NOMO-1 treated with dmso at 0.1 percent for 144 hours (cell line): ENCODE measurements around the gene ZNF280C.
A peak's percentile ranks its signal among the peaks of the same experiment; 100 is the strongest.

ENCODE experiments used
- DNase-seq: peaks from one replicate; lab custom pipeline; 2025; ENCODE audit not compliant: unreplicated experiment; lab: John Stamatoyannopoulos, UW

ZNF280C gene

DNA sequence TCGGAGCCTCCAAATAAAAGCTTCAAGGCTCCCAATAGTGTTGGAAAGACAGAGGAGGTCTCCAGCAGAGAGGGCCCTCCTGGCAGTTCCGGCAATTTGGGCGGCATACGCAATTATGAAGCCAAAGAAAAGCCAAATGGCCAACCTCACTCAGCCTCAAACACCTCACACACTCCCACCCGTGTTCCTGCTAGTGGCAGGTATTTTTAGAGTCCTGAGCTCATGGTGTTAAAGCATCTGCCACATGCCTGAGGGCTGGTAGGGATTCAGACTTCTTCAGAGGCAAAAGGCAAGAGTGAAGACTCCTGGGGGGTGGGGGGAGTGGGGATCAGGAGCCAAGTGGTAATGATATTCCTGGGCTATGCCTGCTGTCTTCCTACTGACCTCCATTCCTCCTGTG is 89.5 kb downstream of the ZNF280C start:
- DNase-seq: no peak

DNA sequence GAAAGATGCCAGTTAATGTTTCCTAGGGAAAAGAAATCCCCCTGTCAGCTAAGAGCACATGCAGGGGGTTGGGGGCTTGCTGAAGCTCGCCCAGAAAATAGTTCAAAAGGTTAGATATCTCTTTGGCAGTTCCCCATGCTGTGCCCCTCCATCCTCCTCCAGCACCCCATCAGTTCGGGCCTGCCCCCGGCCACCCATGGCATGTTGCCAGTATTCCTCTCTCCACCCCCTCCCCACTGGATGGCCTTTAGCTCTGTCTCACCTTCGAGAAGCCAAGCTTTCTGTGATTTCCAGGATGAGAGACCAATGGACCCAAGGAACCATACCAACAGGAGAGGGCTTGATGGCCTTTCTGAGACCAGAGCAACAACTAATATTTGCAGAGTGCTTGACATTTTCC is 91.8 kb downstream of the ZNF280C start:
- no peak for DNase-seq

DNA sequence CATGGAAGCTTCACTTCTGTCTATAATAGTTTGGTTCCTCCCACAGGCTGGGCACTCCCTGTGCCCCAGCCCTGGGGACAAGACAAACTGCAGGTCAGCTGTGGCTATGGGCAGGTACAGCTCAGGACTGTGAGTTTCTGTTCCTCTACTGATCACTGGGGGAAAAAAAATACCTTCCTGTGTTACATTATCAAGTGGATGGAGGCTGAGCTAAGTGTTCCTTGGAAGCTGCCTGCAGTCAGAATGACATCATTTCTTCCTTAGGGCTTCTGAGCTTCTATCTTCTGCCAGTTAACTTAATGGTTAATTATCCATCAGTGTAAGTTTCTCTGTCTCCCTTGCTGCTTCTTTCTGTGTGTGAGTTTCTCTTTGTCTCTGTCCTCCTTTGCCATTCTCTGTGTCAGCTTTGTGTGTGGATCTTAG is 92.3 kb downstream of the ZNF280C start:
- peak; percentile 18 for DNase-seq

DNA sequence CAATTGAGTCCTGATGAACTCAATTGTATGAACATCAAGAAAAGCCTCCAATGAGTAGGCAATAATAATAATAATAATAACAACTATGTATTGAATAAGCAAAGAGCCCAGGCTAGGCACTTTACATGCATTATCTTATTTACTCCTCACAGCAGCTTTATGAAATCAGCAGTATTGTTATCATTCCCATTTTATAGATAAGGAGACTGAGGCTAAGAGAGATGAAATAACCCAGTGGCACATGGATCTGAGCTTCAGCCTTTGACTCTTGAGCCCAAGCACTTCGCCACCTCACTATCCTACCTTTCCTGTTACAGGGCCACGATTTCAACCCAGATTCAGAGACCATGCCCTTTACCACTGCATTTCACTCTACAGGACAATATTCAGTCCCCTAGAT is 93.8 kb downstream of the ZNF280C start:
- DNase-seq: no peak

DNA sequence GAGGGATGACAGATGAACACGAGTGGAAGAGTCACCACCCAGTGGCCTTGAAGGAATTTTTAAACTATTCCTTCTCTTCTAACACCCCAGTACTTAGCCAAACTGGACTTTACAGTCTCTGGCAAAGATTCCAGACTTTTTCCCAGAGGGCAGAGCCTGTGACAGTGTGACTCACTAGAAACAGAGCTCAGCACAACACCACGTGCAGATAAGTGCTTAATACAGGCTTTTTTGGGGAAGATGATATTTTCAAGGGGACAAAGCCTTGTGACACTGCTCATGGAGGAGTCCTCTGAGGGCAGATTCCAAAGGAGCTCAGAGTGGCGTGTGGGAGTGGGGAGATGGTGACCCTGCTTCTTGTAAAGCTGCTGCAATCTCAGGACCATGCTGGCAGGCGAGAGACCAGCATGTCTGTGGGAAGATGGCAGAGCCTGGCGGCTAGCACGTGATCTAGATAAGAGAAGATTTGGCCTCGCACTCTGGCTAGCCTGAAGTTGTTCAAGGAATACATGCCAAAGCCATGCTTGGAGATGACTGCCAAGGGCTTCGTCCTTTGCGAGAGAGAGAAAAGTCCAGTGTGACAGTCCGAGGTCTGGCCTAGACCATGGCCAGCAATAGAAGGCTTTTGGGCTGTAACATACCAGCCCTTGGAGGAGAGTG is 94.5 kb downstream of the ZNF280C start:
- DNase-seq: no peak

DNA sequence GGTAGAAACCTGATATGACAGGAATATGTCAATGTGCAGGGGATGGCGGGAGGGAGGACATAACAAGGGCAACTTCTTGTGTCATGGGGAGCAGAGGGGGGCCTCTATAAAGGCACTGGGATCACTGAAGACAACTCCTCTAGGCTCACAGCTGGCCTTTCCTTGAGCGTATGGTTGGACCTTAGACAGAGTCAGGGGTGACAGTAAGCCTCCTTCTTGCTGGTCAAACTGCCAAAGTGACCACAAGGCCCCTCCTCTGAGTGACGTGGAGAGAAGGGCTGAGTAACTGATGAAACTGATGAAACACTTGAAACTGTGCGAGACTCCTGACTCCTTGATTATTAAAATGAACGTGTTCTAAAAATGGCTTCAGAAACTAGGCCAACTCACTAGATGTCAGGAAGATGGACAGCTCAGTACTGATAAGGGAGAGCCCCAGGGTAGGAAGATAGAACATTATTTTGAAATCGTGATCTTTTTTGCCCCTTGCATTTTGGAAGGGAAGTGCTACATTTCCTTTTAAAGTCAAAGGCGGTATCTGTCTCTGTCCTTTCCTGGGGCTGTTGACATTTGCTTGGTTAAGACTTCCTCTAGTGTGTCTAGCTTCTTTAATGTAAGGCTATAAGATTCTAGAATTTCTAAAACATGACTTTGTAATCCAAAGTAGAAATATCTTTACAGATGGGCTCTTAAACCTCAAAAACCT is 95.4 kb downstream of the ZNF280C start:
- DNase-seq: peak; percentile 50

DNA sequence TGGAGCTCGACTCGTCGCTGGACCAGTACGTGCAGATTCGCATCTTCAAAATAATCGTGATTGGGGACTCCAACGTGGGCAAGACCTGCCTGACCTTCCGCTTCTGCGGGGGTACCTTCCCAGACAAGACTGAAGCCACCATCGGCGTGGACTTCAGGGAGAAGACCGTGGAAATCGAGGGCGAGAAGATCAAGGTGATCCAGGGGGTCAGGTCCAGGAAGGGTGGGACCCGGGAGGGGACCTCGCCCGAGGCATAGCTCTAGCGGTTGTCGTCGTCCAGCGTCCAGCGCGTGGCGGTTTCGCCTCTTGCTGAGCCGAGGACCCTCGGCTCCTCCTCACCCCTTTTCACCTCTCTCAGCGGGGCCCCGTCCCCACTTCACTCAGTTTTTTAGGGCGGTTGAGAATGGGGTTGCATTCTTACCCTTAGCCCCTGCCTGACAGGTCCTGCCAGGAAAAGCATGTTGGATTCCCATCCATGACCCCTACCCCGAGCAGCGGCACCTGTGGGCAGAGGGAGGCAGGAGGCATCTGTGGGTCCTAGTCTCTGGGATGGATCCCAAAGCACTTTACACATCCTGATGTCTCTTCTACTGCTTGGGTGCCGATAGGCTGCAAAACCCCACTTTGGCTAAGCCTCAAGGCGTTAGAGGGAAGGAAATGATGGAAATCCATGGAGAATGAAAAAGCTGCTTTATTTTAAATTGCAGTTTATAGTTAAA is 96.4 kb downstream of the ZNF280C start:
- no peak for DNase-seq

DNA sequence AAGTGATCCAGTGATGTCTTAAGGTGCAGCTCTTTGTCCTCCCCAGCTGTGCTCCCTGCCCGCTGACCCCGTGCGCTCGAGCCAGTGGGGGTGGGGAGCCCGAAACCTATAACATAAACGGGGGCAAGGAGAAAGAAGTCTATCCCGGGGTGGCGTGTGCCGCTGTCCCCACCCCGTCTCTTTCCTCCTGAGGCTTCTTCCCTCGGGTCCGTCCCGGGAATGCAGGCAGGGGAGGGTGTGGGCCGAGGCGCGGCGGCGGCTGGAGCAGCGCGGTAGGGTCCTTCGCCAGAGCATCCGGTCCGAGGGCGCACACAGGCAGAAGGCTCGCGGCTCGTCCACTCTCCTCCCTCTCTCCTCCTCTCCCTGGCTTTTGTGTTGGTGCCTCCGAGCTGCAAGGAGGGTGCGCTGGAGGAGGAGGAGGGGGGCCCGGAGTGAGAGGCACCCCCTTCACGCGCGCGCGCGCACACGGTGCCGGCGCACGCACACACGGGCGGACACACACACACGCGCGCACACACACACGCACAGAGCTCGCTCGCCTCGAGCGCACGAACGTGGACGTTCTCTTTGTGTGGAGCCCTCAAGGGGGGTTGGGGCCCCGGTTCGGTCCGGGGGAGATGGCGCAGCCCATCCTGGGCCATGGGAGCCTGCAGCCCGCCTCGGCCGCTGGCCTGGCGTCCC is 97.1 kb downstream of the ZNF280C start, which contains the start of gene RAB33A:
TSS of gene RAB33A (plus strand) at position 517 of the 681 bp plus-strand sequence. CDS start at position 618, 101 bp downstream.
- no peak for DNase-seq

DNA sequence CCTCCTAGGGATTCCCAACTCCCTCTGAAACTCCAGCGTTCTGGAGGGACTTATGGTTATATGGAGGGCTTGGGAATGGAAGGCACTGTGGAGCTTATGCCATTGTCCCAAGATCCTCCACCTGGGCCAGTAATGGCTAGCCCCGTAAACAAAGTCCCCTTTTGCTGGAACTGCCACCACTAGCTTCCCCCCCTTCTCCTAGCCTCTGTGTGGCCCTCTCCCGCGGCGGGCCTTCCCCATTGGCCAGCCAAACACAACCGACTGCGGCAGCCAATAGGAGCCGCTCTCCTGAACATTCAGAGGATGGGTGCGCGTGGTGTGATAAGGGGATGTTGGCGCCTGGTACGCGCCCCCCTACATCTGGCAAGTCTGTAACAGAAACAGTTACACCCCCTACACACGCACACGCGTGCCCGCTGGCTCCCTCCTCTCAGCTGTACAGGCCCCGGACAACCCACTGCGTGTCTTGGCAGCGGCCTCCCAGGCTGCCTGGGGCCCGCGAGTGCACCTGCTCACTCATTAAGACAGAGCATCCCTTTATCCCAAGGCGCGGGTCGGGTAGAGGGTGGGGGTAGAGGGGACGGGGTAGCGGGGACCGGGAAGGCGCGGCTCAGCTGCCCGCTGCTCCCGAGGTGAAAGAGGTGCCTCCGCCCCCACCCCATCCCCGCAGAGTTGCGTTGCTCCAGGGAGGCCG is 97.8 kb downstream of the ZNF280C start:
- DNase-seq: peak; percentile 35

DNA sequence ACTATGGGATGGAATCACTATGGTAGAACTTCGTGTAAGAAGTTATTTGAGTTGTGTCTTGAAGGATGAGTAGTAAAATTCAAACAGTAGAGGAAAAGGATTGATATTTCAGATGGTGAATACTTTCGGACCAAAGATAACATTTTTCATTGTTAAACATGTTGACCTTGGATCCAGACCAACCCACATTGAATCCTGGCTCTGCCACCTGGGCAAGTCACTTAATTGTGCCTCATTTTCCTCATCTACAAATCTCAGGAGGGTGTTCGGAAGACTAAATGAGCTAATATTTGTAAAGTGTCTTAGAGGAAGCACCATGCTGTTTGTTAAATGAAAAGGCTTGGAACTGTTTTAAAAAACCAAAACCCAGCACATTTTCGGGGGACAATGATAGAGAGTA is 101.7 kb downstream of the ZNF280C start:
- no peak for DNase-seq

DNA sequence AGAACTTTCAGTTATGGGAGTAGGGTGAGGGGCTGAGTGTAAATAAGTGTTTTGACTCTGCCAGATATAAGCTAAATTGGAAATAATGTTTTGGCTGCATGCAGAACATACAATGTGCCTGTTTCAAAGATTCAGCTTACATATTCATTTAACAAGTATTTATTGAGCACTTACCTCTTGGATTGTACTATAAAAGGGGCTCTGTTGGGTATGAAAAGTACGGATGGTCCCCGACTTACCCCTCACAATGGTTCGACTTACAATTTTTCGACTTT is 102.3 kb downstream of the ZNF280C start:
- no peak for DNase-seq

DNA sequence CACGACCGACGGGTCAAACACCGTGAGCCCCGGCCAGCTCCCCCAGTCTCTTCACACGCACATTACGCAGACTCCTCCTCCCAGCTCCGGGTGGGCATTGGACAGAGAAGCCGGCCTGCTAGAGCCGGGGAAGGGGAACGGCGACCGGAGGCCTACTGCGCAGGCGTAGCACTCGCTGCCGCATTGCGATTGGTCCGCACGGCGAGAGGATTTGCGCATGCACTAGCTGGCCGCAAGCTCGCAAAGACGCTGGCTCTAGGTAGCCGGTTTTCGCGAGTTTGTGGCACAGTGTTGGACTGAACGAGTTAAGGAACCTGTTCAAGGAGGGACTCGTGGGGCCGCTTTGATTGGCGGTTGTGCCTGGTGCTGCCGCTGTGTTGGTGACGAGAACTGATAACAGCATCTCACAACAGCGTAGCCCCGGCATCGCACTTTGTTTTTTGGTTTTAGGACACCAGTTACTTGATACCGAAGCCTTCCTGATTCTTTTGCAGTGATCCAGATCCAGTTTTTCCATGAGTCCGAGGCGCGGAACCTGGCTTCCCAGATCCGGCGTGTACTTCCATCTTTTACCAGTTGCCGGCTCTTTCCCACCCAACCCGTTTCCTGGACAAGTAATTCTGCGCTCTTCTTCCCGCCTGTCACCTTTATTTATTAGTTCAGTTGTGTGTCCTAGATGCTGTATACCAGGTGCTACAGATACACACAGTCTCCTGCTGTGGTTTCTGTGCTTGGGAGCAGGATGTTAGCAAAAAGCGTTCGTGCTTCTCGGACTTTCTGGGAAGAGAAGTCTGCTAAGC is 102.8 kb downstream of the ZNF280C start, which contains the start of gene AIFM1:
TSS of gene AIFM1 (minus strand) at position 139 of the 800 bp plus-strand sequence. CDS start 185 bp downstream, outside the sequence.
- peak; percentile 74 for DNase-seq

DNA sequence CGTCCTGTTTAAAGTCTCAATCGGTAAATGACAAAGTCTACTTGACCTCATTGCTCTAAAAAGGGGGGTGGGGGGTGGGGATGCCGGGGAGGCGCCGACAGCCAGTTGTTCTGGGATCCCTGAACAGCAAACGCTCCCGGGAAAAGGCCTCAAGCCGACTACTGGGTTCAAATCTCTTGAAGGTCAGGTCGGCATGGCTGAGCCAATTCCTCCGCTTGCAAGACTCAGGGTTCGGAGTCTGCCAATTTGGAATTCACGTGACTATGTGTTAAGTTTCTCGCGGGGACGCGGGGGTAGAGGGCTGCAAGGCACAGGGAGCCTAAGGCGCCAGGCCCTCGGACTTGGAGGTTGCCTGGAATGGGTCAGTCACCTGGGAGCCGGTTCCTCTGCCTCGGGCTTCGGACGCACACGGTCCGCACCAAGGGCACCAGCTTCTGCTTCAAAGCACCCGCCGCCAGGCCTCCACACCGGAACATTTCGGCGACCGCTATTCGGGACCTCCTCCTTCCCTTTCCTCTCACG is 103.5 kb downstream of the ZNF280C start:
- DNase-seq: no peak

DNA sequence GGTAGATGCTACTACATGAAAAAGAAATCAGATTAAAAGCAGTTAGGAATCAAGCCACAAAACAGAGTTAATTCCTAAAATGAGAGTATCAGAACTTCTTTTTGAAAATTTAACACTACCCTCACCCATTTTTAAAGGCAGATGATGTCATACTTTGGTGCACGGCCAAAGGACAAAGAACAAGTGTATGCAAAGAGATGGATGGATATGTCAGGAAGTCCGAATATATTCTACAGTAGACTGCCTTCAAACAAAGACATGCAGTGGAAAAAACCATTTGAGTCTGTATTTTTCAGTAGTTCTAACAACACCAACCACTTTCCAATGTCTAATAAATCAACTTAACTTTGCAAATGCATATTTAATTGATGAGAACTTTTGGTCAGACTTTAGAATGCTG is 105.3 kb downstream of the ZNF280C start:
- no peak for DNase-seq

DNA sequence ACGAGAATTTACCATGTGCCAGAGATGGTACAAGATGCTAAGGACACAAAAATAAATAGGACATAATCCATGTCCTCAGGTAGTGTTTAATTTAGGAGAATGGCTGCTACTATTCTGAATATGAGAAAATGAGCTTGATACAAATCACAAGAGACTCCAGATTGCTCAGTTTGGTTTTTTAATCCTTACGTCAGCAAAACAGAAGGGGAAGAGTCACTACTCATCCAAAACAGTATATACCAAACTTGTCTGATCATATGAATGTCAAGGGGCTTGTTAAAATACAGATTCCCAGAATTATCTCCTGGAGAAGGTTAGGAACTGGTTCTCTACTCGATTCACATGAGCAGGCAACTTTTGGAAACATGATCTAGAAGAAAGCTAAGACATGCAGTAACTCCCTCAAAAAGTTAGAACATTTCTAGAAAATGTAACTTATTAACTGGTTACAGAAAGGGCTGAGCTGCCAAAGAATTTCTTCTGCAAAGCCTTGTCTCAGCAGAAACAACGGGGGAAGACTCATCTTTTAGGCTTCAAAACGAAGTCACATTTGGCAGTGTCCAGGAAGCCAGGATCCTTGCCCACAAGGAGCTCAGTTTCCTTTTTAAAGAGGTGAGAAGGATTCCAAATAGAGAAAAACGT is 106.5 kb downstream of the ZNF280C start:
- DNase-seq: no peak

DNA sequence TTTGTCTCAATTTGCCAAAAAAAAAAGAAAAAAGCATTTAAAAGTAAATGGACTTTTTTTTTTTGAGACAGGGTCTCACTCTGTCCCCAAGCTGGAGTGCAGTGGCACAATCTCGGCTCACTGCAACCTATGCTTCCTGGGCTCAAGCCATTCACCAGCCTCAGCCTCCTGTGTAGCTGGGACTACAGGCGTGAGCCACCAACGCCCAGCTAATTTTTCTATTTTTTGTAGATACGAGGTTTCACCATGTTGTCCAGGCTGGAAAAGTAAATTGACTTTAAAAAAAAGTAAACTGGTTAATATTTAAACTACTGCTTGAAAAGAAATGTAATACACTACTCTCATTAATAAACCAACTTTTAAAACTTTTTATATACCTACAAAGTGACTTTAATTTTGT is 108.9 kb downstream of the ZNF280C start:
- DNase-seq: no peak

DNA sequence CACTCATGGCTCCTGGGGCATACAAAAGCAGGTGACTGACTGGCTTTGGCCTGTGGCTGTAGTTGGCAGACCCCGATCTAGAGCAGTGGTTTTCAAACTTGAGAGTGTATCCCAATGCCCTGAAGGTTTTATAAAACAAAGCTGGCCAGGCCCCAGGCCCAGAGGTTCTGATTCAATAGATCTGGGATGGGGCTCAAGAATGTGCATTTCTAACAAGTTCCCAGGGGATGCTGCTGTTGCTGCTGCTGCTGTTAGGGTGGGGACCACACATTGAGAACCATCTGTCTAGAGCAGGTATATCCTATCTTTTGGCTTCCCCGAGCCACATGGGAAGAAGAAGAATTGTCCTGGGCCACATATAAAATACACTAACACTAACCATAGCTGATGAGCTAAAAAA is 110.4 kb downstream of the ZNF280C start:
- no peak for DNase-seq

DNA sequence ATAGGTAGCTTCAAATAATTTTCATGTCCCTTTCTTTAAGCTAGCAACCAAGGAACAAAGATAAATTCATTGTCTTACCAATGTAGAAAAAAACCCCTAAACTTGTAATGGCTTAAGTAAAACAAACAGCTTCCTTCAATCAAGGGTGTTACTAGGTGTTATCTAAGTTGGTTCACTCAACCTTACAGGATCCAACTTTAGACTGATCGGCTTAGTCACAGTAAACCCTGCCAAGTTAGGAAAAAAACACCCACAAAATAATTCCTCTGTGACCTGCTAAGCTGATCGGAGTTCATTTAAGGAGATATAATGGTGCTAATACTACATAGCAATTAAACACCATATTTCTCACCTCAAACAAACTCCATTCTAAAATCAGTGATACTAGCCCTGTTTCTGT is 113.1 kb downstream of the ZNF280C start:
- no peak for DNase-seq
